ENCODE data around the gene LRCH4. TPM values are rescaled to one million over a fixed set of nuclear protein-coding genes. Genes with fewer than 3 reads are reported as not detected.

Gene LRCH4
- total and polyA plus RNA-seq, 2 donors (not counting 1 experiment from before 2014, with no cell fraction given), result 288 to 289 TPM

DNA sequence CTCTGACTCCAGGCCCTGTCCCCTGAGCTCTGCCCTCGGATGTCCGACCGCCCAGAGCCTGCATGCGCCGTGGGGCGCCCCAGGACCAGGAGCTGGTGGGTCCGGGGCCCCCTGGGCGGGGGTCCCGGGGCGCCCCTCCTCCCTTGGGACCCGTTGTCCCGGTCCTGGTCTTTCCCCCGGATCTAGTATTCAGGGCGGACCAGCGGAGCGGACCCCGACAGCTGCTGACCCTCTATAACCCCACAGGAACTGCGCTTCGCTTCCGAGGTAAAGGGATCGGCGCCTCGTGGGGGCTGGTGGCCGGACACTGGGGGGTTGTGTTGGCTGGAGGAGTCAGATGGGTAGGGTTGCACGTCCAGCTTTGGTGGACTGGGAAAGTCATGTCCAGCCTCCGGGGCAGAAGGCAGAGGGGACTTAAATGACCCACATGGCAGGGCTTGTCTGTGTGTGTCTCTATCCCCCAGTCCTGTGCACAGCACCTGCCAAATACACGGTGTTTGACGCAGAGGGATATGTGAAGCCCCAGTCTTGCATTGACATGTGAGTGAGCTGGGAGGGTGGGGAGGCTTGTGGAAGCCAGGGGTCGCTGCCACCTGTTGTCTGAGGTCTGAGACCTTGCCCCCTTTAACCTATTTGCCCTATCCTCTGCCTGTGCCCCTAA is 26.9 kb upstream of the LRCH4 start:
- CTCF ChIA-PET, result interaction anchor here (0.6 to 3.2 kb wide), 17 partner anchors 9 to 512 kb away, joined by 3 to 26 read pairs (median 5); partner anchors contain the start of genes AP4M1, FBXO24, GIGYF1 and MCM7
- no peaks in the 10 kb centered on the region for H3K9me3 ChIP-seq (ENCODE audit: control extremely low read depth in 1 of 3, control insufficient read depth in 2 of 3, insufficient read depth in 1 of 3, low read length in 2 of 3)
- H4K20me1 ChIP-seq (ENCODE audit: control insufficient read depth, insufficient read depth, low read length, poor library complexity, severe bottlenecking), result no peaks in the 10 kb centered on the region
- peak overlapping the region; percentile 90 for H2AFZ ChIP-seq (ENCODE audit: insufficient read depth, low read depth, low read length, poor library complexity, severe bottlenecking)
- H3K4me1 ChIP-seq (ENCODE audit: control insufficient read depth in 2 of 2, insufficient read depth in 2 of 2, low read length in 2 of 2), result peaks cover 13 to 19% of the 10 kb centered on the region in 2 donors
- WGBS (ENCODE audit: insufficient coverage), result 4% methylated on average over 22 of the region's 29 CpGs
- POLR2A ChIA-PET, result interaction anchor here (0.6 to 2.6 kb wide), 11 partner anchors 8 to 184 kb away, joined by 3 to 26 read pairs (median 9); partner anchors contain the start of genes FBXO24, GNB2, LRCH4 and MEPCE
- peak overlapping the region; percentile 93 for H3K4me3 Mint-ChIP-seq
- H3K4me2 ChIP-seq (replicated peaks; ENCODE audit: low read depth, low read length, poor library complexity, severe bottlenecking), result peak overlapping the region; percentile 96
- H3K27me3 Mint-ChIP-seq, result no peaks in the 10 kb centered on the region
- H3K27ac Mint-ChIP-seq, result no peak overlapping the region
- no peaks in the 10 kb centered on the region for H3K9me3 Mint-ChIP-seq (ENCODE audit: insufficient read depth)
- no peak for ATAC-seq (ENCODE audit: low read depth)
- peak overlapping the region; percentile 78 for H3K9ac ChIP-seq (ENCODE audit: low read length)
- peak; percentile 56 for DNase-seq
- no peaks in the 10 kb centered on the region for H3K27me3 ChIP-seq (replicated peaks in 1 of 4; ENCODE audit: control extremely low read depth in 1 of 4, control insufficient read depth in 3 of 4, insufficient read depth in 4 of 4, low read length in 3 of 4)
- H3K4me3 ChIP-seq (ENCODE audit: control extremely low read depth in 1 of 5, extremely low read depth in 1 of 5, insufficient read depth in 1 of 5, low read depth in 2 of 5, low read length in 4 of 5), result peak overlapping the region in 4 of 5 experiments; percentile 53 to 93 (median 77)
- H3K4me1 Mint-ChIP-seq, result peaks cover 18% of the 10 kb centered on the region
- H3K27ac ChIP-seq (ENCODE audit: low read length in 2 of 2), result peak overlapping the region in 1 of 2 donors; percentile 82
- intact Hi-C loops (cut with micrococcal nuclease), result loop anchor here (1.0 to 10.0 kb wide), 11 partner anchors 9 to 632 kb away; partner anchors contain the start of genes AGFG2, COPS6, FBXO24 and FIS1
- peaks cover 0 to 3% of the 10 kb centered on the region in 2 experiments for H3K36me3 ChIP-seq (replicated peaks in 1 of 2; ENCODE audit: control extremely low read depth in 1 of 2, control insufficient read depth in 1 of 2, extremely low read depth in 1 of 2, insufficient read depth in 2 of 2, low read length in 1 of 2)
- H3K79me2 ChIP-seq (ENCODE audit: control insufficient read depth, insufficient read depth, low read length), result no peaks in the 10 kb centered on the region
- TF ChIP-seq, protein P1, sequence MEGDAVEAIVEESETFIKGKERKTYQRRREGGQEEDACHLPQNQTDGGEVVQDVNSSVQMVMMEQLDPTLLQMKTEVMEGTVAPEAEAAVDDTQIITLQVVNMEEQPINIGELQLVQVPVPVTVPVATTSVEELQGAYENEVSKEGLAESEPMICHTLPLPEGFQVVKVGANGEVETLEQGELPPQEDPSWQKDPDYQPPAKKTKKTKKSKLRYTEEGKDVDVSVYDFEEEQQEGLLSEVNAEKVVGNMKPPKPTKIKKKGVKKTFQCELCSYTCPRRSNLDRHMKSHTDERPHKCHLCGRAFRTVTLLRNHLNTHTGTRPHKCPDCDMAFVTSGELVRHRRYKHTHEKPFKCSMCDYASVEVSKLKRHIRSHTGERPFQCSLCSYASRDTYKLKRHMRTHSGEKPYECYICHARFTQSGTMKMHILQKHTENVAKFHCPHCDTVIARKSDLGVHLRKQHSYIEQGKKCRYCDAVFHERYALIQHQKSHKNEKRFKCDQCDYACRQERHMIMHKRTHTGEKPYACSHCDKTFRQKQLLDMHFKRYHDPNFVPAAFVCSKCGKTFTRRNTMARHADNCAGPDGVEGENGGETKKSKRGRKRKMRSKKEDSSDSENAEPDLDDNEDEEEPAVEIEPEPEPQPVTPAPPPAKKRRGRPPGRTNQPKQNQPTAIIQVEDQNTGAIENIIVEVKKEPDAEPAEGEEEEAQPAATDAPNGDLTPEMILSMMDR (IDR thresholded peaks at IDR 0.05), result no peak
- no peak for TF ChIP-seq EZH2 (IDR thresholded peaks at IDR 0.05; ENCODE audit: borderline replicate concordance, insufficient read depth, low read depth, low read length, poor library complexity, severe bottlenecking)
